ENCODE data around the gene MITF.

Gene MITF

GRCh38 chr3:69930564-69930963, 191.3 kb downstream of the MITF start:
- H3K4me3 ChIP-seq (ENCODE audit: low read length in 2 of 2), result no peak overlapping the region
- no peak overlapping the region for H3K27ac ChIP-seq (ENCODE audit: low read length)

GRCh38 chr3:69932087-69932486, 192.8 kb downstream of the MITF start:
- Histone ChIP-seq H3K4me1 (ENCODE audit: control insufficient read depth, insufficient read depth, low read length) (no peaks in the 10 kb centered on the region), H3K27me3 (ENCODE audit: control insufficient read depth in 1 of 2, insufficient read depth in 2 of 2, low read length in 2 of 2) (no peaks in the 10 kb centered on the region), H3K36me3 (ENCODE audit: control insufficient read depth in 2 of 2, insufficient read depth in 2 of 2, low read length in 2 of 2) (no peaks in the 10 kb centered on the region), H3K9ac (ENCODE audit: low read length in 2 of 2) (no peak overlapping the region), H3K9me3 (ENCODE audit: control insufficient read depth in 2 of 2, low read length in 2 of 2) (no peaks in the 10 kb centered on the region), H3K4me3 (ENCODE audit: low read length in 2 of 2) (no peak overlapping the region), H3K27ac (ENCODE audit: low read length) (no peak overlapping the region)

More at GRCh38 chr3:69930564-69930963, 191.3 kb downstream of the MITF start:
- H3K27me3 ChIP-seq (ENCODE audit: control insufficient read depth in 1 of 2, insufficient read depth in 2 of 2, low read length in 2 of 2), result no peaks in the 10 kb centered on the region
- H3K9me3 ChIP-seq (ENCODE audit: control insufficient read depth in 2 of 2, low read length in 2 of 2), result no peaks in the 10 kb centered on the region
- no peaks in the 10 kb centered on the region for H3K36me3 ChIP-seq (ENCODE audit: control insufficient read depth in 2 of 2, insufficient read depth in 2 of 2, low read length in 2 of 2)
- H3K4me1 ChIP-seq (ENCODE audit: control insufficient read depth, insufficient read depth, low read length), result peaks cover 4% of the 10 kb centered on the region
- H3K9ac ChIP-seq (ENCODE audit: low read length in 2 of 2), result no peak overlapping the region

GRCh38 chr3:69932501-69932900, 193.2 kb downstream of the MITF start:
- H3K4me3 ChIP-seq (ENCODE audit: low read length in 2 of 2), result no peak overlapping the region
- no peaks in the 10 kb centered on the region for H3K9me3 ChIP-seq (ENCODE audit: control insufficient read depth in 2 of 2, low read length in 2 of 2)
- no peaks in the 10 kb centered on the region for H3K4me1 ChIP-seq (ENCODE audit: control insufficient read depth, insufficient read depth, low read length)
- H3K36me3 ChIP-seq (ENCODE audit: control insufficient read depth in 2 of 2, insufficient read depth in 2 of 2, low read length in 2 of 2), result no peaks in the 10 kb centered on the region
- no peak overlapping the region for H3K9ac ChIP-seq (ENCODE audit: low read length in 2 of 2)
- no peak overlapping the region for H3K27ac ChIP-seq (ENCODE audit: low read length)
- H3K27me3 ChIP-seq (ENCODE audit: control insufficient read depth in 1 of 2, insufficient read depth in 2 of 2, low read length in 2 of 2), result no peaks in the 10 kb centered on the region

GRCh38 chr3:69934398-69934797, 195.1 kb downstream of the MITF start:
- H3K9ac ChIP-seq (ENCODE audit: low read length in 2 of 2), result no peak overlapping the region
- H3K9me3 ChIP-seq (ENCODE audit: control insufficient read depth in 2 of 2, low read length in 2 of 2), result no peaks in the 10 kb centered on the region
- no peak overlapping the region for H3K27ac ChIP-seq (ENCODE audit: low read length)
- H3K4me3 ChIP-seq (ENCODE audit: low read length in 2 of 2), result no peak overlapping the region
- H3K36me3 ChIP-seq (ENCODE audit: control insufficient read depth in 2 of 2, insufficient read depth in 2 of 2, low read length in 2 of 2), result peaks cover 0 to 4% of the 10 kb centered on the region in 2 donors
- H3K4me1 ChIP-seq (ENCODE audit: control insufficient read depth, insufficient read depth, low read length), result no peaks in the 10 kb centered on the region
- H3K27me3 ChIP-seq (ENCODE audit: control insufficient read depth in 1 of 2, insufficient read depth in 2 of 2, low read length in 2 of 2), result no peaks in the 10 kb centered on the region

- no peak overlapping the region for H3K27ac ChIP-seq (ENCODE audit: low read length)
Measured at GRCh38 chr3:69936266-69936665, 197.0 kb downstream of the MITF start.

GRCh38 chr3:69938061-69938460, 198.8 kb downstream of the MITF start:
- H3K4me1 ChIP-seq (ENCODE audit: control insufficient read depth, insufficient read depth, low read length), result peaks cover 4% of the 10 kb centered on the region
- H3K27me3 ChIP-seq (ENCODE audit: control insufficient read depth in 1 of 2, insufficient read depth in 2 of 2, low read length in 2 of 2), result no peaks in the 10 kb centered on the region
- H3K36me3 ChIP-seq (ENCODE audit: control insufficient read depth in 2 of 2, insufficient read depth in 2 of 2, low read length in 2 of 2), result peaks cover 4 to 12% of the 10 kb centered on the region in 2 donors
- H3K4me3 ChIP-seq (ENCODE audit: low read length in 2 of 2), result no peak overlapping the region
- no peaks in the 10 kb centered on the region for H3K9me3 ChIP-seq (ENCODE audit: control insufficient read depth in 2 of 2, low read length in 2 of 2)
- H3K27ac ChIP-seq (ENCODE audit: low read length), result no peak overlapping the region
- H3K9ac ChIP-seq (ENCODE audit: low read length in 2 of 2), result no peak overlapping the region

More at GRCh38 chr3:69936266-69936665, 197.0 kb downstream of the MITF start:
- no peaks in the 10 kb centered on the region for H3K27me3 ChIP-seq (ENCODE audit: control insufficient read depth in 1 of 2, insufficient read depth in 2 of 2, low read length in 2 of 2)
- no peak overlapping the region for H3K4me3 ChIP-seq (ENCODE audit: low read length in 2 of 2)
- H3K4me1 ChIP-seq (ENCODE audit: control insufficient read depth, insufficient read depth, low read length), result no peaks in the 10 kb centered on the region
- H3K36me3 ChIP-seq (ENCODE audit: control insufficient read depth in 2 of 2, insufficient read depth in 2 of 2, low read length in 2 of 2), result peaks cover 0 to 8% of the 10 kb centered on the region in 2 donors
- H3K9ac ChIP-seq (ENCODE audit: low read length in 2 of 2), result no peak overlapping the region
- H3K9me3 ChIP-seq (ENCODE audit: control insufficient read depth in 2 of 2, low read length in 2 of 2), result no peaks in the 10 kb centered on the region

GRCh38 chr3:69938931-69939330, 199.7 kb downstream of the MITF start:
- H3K4me1 ChIP-seq (ENCODE audit: control insufficient read depth, insufficient read depth, low read length), result peaks cover 4% of the 10 kb centered on the region
- H3K9ac ChIP-seq (ENCODE audit: low read length in 2 of 2), result no peak overlapping the region
- H3K27ac ChIP-seq (ENCODE audit: low read length), result no peak overlapping the region
- no peaks in the 10 kb centered on the region for H3K27me3 ChIP-seq (ENCODE audit: control insufficient read depth in 1 of 2, insufficient read depth in 2 of 2, low read length in 2 of 2)
- H3K4me3 ChIP-seq (ENCODE audit: low read length in 2 of 2), result no peak overlapping the region
- H3K36me3 ChIP-seq (ENCODE audit: control insufficient read depth in 2 of 2, insufficient read depth in 2 of 2, low read length in 2 of 2), result peaks cover 4 to 12% of the 10 kb centered on the region in 2 donors
- H3K9me3 ChIP-seq (ENCODE audit: control insufficient read depth in 2 of 2, low read length in 2 of 2), result no peaks in the 10 kb centered on the region

- H3K4me3 ChIP-seq (ENCODE audit: low read length in 2 of 2), result no peak overlapping the region
- no peaks in the 10 kb centered on the region for H3K27me3 ChIP-seq (ENCODE audit: control insufficient read depth in 1 of 2, insufficient read depth in 2 of 2, low read length in 2 of 2)
- peaks cover 4% of the 10 kb centered on the region for H3K4me1 ChIP-seq (ENCODE audit: control insufficient read depth, insufficient read depth, low read length)
- no peak overlapping the region for H3K27ac ChIP-seq (ENCODE audit: low read length)
- H3K36me3 ChIP-seq (ENCODE audit: control insufficient read depth in 2 of 2, insufficient read depth in 2 of 2, low read length in 2 of 2), result peaks cover 4 to 12% of the 10 kb centered on the region in 2 donors
- no peak overlapping the region for H3K9ac ChIP-seq (ENCODE audit: low read length in 2 of 2)
- no peaks in the 10 kb centered on the region for H3K9me3 ChIP-seq (ENCODE audit: control insufficient read depth in 2 of 2, low read length in 2 of 2)
Measured at GRCh38 chr3:69941037-69941436, 201.8 kb downstream of the MITF start.

GRCh38 chr3:69941439-69942176, 202.3 kb downstream of the MITF start:
- no peak overlapping the region for H3K27ac ChIP-seq (ENCODE audit: low read length)
- peaks cover 4% of the 10 kb centered on the region for H3K4me1 ChIP-seq (ENCODE audit: control insufficient read depth, insufficient read depth, low read length)
- H3K9me3 ChIP-seq (ENCODE audit: control insufficient read depth in 2 of 2, low read length in 2 of 2), result no peaks in the 10 kb centered on the region
- no peak overlapping the region for H3K9ac ChIP-seq (ENCODE audit: low read length in 2 of 2)
- H3K27me3 ChIP-seq (ENCODE audit: control insufficient read depth in 1 of 2, insufficient read depth in 2 of 2, low read length in 2 of 2), result no peaks in the 10 kb centered on the region
- H3K4me3 ChIP-seq (ENCODE audit: low read length in 2 of 2), result no peak overlapping the region
- H3K36me3 ChIP-seq (ENCODE audit: control insufficient read depth in 2 of 2, insufficient read depth in 2 of 2, low read length in 2 of 2), result peaks cover 4 to 12% of the 10 kb centered on the region in 2 donors

- no peaks in the 10 kb centered on the region for H3K9me3 ChIP-seq (ENCODE audit: control insufficient read depth in 2 of 2, low read length in 2 of 2)
- H3K4me1 ChIP-seq (ENCODE audit: control insufficient read depth, insufficient read depth, low read length), result peaks cover 4% of the 10 kb centered on the region
- peaks cover 6 to 12% of the 10 kb centered on the region in 2 donors for H3K36me3 ChIP-seq (ENCODE audit: control insufficient read depth in 2 of 2, insufficient read depth in 2 of 2, low read length in 2 of 2)
- no peak overlapping the region for H3K9ac ChIP-seq (ENCODE audit: low read length in 2 of 2)
- H3K27me3 ChIP-seq (ENCODE audit: control insufficient read depth in 1 of 2, insufficient read depth in 2 of 2, low read length in 2 of 2), result no peaks in the 10 kb centered on the region
- no peak overlapping the region for H3K4me3 ChIP-seq (ENCODE audit: low read length in 2 of 2)
- H3K27ac ChIP-seq (ENCODE audit: low read length), result no peak overlapping the region
Measured at GRCh38 chr3:69944931-69945493, 205.7 kb downstream of the MITF start.

GRCh38 chr3:69948246-69948862, 209.1 kb downstream of the MITF start:
- no peak overlapping the region for H3K27ac ChIP-seq (ENCODE audit: low read length)
- no peaks in the 10 kb centered on the region for H3K9me3 ChIP-seq (ENCODE audit: control insufficient read depth in 2 of 2, low read length in 2 of 2)
- no peak overlapping the region for H3K4me3 ChIP-seq (ENCODE audit: low read length in 2 of 2)
- H3K27me3 ChIP-seq (ENCODE audit: control insufficient read depth in 1 of 2, insufficient read depth in 2 of 2, low read length in 2 of 2), result no peaks in the 10 kb centered on the region
- H3K36me3 ChIP-seq (ENCODE audit: control insufficient read depth in 2 of 2, insufficient read depth in 2 of 2, low read length in 2 of 2), result peaks cover 3 to 5% of the 10 kb centered on the region in 2 donors
- H3K4me1 ChIP-seq (ENCODE audit: control insufficient read depth, insufficient read depth, low read length), result no peaks in the 10 kb centered on the region
- H3K9ac ChIP-seq (ENCODE audit: low read length in 2 of 2), result no peak overlapping the region
